ENCODE measurements around the gene NACC2. TPM values are rescaled to one million over a fixed set of nuclear protein-coding genes. Genes with fewer than 3 reads are reported as not detected.

The NACC2 gene
- polyA plus RNA-seq, 1 donor, result 11.8 TPM

GRCh38 chr9:136086213-136086881, 8.7 kb downstream of the NACC2 start:
- no peaks in the 10 kb centered on the region for H3K9me3 ChIP-seq (ENCODE audit: control insufficient read depth, low read depth, low read length)
- H3K4me1 ChIP-seq (ENCODE audit: control insufficient read depth, insufficient read depth, low read length), result peaks cover 14% of the 10 kb centered on the region
- H3K36me3 ChIP-seq (ENCODE audit: control insufficient read depth, insufficient read depth, low read length), result peaks cover 15% of the 10 kb centered on the region
- no peak overlapping the region for H3K27ac ChIP-seq (ENCODE audit: low read length)
- H3K4me3 ChIP-seq (ENCODE audit: low read length), result no peak overlapping the region
- no peaks in the 10 kb centered on the region for H3K27me3 ChIP-seq (ENCODE audit: control insufficient read depth, insufficient read depth, low read length)
- no peak for DNase-seq
- WGBS (ENCODE audit: insufficient coverage, low lambda C conversion rate), result no CpG with 5 or more reads among the region's 24 CpGs

DNA sequence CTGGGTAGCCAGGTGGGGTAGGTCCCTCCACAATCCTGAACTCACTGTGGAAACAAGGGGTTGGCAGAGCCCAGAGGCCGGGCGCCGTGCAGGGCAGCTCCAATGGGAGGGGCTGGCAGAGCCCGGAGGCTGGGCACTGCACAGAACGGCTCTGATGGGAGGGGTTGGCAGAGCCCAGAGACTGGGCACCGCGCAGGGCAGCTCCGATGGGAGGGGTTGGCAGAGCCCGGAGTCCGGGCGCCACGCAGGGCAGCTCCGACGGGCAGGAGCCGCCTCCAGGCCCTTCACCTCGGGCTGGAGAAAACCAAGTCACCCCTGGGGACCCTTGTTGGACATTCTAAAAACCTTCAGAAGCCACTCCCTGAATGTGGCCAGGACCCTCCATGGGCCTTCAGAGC, 9.3 kb downstream of the NACC2 start:
- Histone ChIP-seq H3K4me1 (ENCODE audit: control insufficient read depth, insufficient read depth, low read length) (peaks cover 10% of the 10 kb centered on the region), H3K36me3 (ENCODE audit: control insufficient read depth, insufficient read depth, low read length) (peaks cover 18% of the 10 kb centered on the region), H3K27ac (ENCODE audit: low read length) (no peak overlapping the region), H3K9me3 (ENCODE audit: control insufficient read depth, low read depth, low read length) (no peaks in the 10 kb centered on the region), H3K4me3 (ENCODE audit: low read length) (no peak overlapping the region), H3K27me3 (ENCODE audit: control insufficient read depth, insufficient read depth, low read length) (no peaks in the 10 kb centered on the region)
- DNase-seq, result no peak
- no CpG with 5 or more reads among the region's 16 CpGs for WGBS (ENCODE audit: insufficient coverage, low lambda C conversion rate)

GRCh38 chr9:136084063-136084944, 10.8 kb downstream of the NACC2 start:
- H3K27ac ChIP-seq (ENCODE audit: low read length), result no peak overlapping the region
- no CpG with 5 or more reads among the region's 33 CpGs for WGBS (ENCODE audit: insufficient coverage, low lambda C conversion rate)
- H3K36me3 ChIP-seq (ENCODE audit: control insufficient read depth, insufficient read depth, low read length), result peaks cover 20% of the 10 kb centered on the region
- H3K4me1 ChIP-seq (ENCODE audit: control insufficient read depth, insufficient read depth, low read length), result peaks cover 3% of the 10 kb centered on the region
- H3K27me3 ChIP-seq (ENCODE audit: control insufficient read depth, insufficient read depth, low read length), result no peaks in the 10 kb centered on the region
- no peak for DNase-seq
- H3K4me3 ChIP-seq (ENCODE audit: low read length), result no peak overlapping the region
- no peaks in the 10 kb centered on the region for H3K9me3 ChIP-seq (ENCODE audit: control insufficient read depth, low read depth, low read length)

GRCh38 chr9:136083558-136084062, 11.5 kb downstream of the NACC2 start:
- Histone ChIP-seq H3K36me3 (ENCODE audit: control insufficient read depth, insufficient read depth, low read length) (peaks cover 20% of the 10 kb centered on the region), H3K4me1 (ENCODE audit: control insufficient read depth, insufficient read depth, low read length) (no peaks in the 10 kb centered on the region), H3K4me3 (ENCODE audit: low read length) (no peak overlapping the region), H3K27ac (ENCODE audit: low read length) (no peak overlapping the region), H3K27me3 (ENCODE audit: control insufficient read depth, insufficient read depth, low read length) (no peaks in the 10 kb centered on the region), H3K9me3 (ENCODE audit: control insufficient read depth, low read depth, low read length) (no peaks in the 10 kb centered on the region)
- no peak for DNase-seq
- no CpG with 5 or more reads among the region's 24 CpGs for WGBS (ENCODE audit: insufficient coverage, low lambda C conversion rate)

DNA sequence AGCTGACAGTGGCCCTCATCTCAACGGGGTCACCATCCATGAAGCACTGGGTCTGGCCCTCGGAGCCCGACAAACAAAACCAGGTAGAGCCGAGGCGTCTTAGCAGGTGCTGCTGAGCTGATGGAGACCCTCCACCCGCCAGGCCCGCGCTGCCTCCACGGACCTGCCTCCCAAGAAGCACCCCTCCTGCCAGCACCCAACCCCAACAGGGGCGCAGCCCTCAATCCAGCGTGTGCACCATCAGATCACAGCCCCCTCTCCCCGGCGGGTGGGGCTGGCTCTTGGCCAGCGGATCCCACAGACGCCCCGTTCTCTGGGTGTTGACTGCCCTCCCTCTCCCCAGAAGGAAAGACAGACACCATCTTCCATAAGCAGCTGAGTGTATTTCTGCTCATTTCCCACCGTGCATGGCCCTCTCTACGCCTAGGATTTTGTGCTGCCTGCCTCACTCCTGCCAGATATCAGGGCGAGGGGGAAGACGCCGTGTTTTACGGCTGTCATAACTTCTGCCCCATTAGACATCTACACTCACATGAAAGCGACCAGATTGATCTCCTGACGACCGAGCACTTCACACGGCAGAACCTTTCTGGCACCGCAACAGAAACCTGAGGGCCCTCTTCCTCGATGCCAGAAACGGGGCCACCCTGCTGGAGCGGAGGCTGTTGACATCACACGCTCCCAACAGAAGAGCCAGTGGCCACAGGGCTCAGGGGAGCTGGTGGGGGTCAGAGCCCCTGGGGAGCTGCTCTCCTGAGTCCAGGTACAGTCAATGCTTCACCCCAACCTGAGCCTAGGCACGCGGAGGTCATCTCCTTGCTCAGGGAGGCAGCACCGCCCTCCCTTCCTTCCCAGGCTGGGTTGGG, 12.4 kb downstream of the NACC2 start:
- peaks cover 20% of the 10 kb centered on the region for H3K36me3 ChIP-seq (ENCODE audit: control insufficient read depth, insufficient read depth, low read length)
- H3K27me3 ChIP-seq (ENCODE audit: control insufficient read depth, insufficient read depth, low read length), result no peaks in the 10 kb centered on the region
- no peaks in the 10 kb centered on the region for H3K9me3 ChIP-seq (ENCODE audit: control insufficient read depth, low read depth, low read length)
- no peaks in the 10 kb centered on the region for H3K4me1 ChIP-seq (ENCODE audit: control insufficient read depth, insufficient read depth, low read length)
- WGBS (ENCODE audit: insufficient coverage, low lambda C conversion rate), result no CpG with 5 or more reads among the region's 34 CpGs
- no peak overlapping the region for H3K4me3 ChIP-seq (ENCODE audit: low read length)
- no peak for DNase-seq
- no peak overlapping the region for H3K27ac ChIP-seq (ENCODE audit: low read length)

GRCh38 chr9:136081826-136082495, 13.1 kb downstream of the NACC2 start:
- Histone ChIP-seq H3K27ac (ENCODE audit: low read length) (no peak overlapping the region), H3K4me1 (ENCODE audit: control insufficient read depth, insufficient read depth, low read length) (no peaks in the 10 kb centered on the region), H3K4me3 (ENCODE audit: low read length) (no peak overlapping the region), H3K27me3 (ENCODE audit: control insufficient read depth, insufficient read depth, low read length) (no peaks in the 10 kb centered on the region), H3K9me3 (ENCODE audit: control insufficient read depth, low read depth, low read length) (no peaks in the 10 kb centered on the region), H3K36me3 (ENCODE audit: control insufficient read depth, insufficient read depth, low read length) (peaks cover 20% of the 10 kb centered on the region)
- DNase-seq, result no peak
- WGBS (ENCODE audit: insufficient coverage, low lambda C conversion rate), result no CpG with 5 or more reads among the region's 24 CpGs

DNA sequence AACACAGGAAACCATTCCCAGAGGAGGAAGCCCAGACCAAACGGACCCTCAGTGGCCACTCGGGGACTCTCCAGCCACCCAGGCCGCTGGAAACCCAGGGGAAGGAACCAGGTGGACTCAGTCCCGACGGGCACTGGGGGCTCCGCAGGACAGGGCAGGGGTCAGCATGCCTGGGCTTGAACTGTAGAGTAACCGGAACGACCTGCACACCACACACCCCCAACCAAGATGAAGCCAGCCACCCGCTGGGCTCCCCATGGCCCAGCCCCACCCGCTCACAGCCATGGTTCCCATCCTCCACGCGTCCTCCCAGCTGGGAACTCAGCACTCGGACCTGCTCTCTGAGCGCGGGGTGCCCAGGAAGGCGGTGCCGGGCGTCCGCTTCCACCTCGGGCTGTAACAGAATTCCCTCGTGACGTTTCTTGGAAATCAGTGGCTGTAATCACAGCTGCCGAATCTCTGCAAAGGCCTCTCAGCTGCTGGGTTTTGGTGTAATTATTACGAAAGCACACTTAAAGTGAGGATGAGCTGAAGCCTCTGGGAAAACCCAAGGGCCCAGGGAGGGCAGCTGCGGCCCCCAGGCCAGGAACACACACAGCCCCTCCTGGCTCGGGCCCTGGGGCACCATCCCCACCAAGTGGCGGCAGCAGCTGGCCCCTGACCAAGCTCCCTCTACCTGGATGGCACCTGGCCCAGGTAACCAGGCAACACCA, 13.8 kb downstream of the NACC2 start:
- H3K4me1 ChIP-seq (ENCODE audit: control insufficient read depth, insufficient read depth, low read length), result no peaks in the 10 kb centered on the region
- H3K36me3 ChIP-seq (ENCODE audit: control insufficient read depth, insufficient read depth, low read length), result peaks cover 20% of the 10 kb centered on the region
- WGBS (ENCODE audit: insufficient coverage, low lambda C conversion rate), result no CpG with 5 or more reads among the region's 27 CpGs

DNA sequence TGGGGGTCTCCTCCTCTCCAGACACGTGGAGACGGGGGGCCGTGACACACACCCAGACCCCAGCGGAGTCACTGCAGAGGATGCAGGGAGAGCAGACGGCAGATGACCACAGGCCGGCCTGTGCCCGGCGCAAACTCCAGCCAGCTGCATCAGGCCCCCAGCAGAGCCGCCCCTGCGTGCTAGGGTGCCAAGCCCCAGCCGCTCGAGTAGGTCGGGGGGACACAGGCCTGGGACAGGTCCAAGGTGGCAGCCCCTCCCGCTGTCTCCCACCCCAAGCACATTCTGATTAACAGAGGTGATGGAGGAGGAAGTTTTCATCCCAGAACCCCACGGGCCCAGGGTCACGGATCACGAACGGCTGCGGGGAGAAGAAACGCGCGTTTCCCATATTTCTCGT, 14.4 kb downstream of the NACC2 start:
- no peaks in the 10 kb centered on the region for H3K4me1 ChIP-seq (ENCODE audit: control insufficient read depth, insufficient read depth, low read length)
- H3K36me3 ChIP-seq (ENCODE audit: control insufficient read depth, insufficient read depth, low read length), result peaks cover 20% of the 10 kb centered on the region
- no CpG with 5 or more reads among the region's 23 CpGs for WGBS (ENCODE audit: insufficient coverage, low lambda C conversion rate)
- H3K27ac ChIP-seq (ENCODE audit: low read length), result no peak overlapping the region
- no peaks in the 10 kb centered on the region for H3K27me3 ChIP-seq (ENCODE audit: control insufficient read depth, insufficient read depth, low read length)
- no peak for DNase-seq
- H3K4me3 ChIP-seq (ENCODE audit: low read length), result no peak overlapping the region
- no peaks in the 10 kb centered on the region for H3K9me3 ChIP-seq (ENCODE audit: control insufficient read depth, low read depth, low read length)

More for the DNA sequence above, 13.8 kb downstream of the NACC2 start:
- H3K9me3 ChIP-seq (ENCODE audit: control insufficient read depth, low read depth, low read length), result no peaks in the 10 kb centered on the region
- H3K4me3 ChIP-seq (ENCODE audit: low read length), result no peak overlapping the region
- no peak for DNase-seq
- no peak overlapping the region for H3K27ac ChIP-seq (ENCODE audit: low read length)
- no peaks in the 10 kb centered on the region for H3K27me3 ChIP-seq (ENCODE audit: control insufficient read depth, insufficient read depth, low read length)

DNA sequence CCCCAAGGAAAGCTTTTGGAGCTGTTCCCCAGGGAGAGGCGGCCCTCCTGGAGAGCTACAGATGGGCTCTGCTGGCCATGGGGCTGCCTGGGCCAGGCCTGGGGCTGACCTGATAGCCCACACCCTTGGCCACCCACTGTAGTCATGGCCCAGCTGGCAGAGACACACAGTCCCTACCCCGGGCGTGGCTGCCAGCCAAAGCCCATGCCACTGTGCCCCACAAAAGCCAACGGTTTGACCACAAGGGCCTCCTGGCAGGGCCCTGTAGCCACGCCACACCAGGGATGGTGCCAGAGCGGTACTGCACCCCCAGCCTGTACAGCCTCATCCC, 15.2 kb downstream of the NACC2 start:
- H3K4me1 ChIP-seq (ENCODE audit: control insufficient read depth, insufficient read depth, low read length), result no peaks in the 10 kb centered on the region
- no peak overlapping the region for H3K4me3 ChIP-seq (ENCODE audit: low read length)
- peaks cover 23% of the 10 kb centered on the region for H3K36me3 ChIP-seq (ENCODE audit: control insufficient read depth, insufficient read depth, low read length)
- no peaks in the 10 kb centered on the region for H3K9me3 ChIP-seq (ENCODE audit: control insufficient read depth, low read depth, low read length)
- H3K27me3 ChIP-seq (ENCODE audit: control insufficient read depth, insufficient read depth, low read length), result no peaks in the 10 kb centered on the region
- WGBS (ENCODE audit: insufficient coverage, low lambda C conversion rate), result no CpG with 5 or more reads among the region's 6 CpGs
- H3K27ac ChIP-seq (ENCODE audit: low read length), result no peak overlapping the region
- no peak for DNase-seq
